Endodermal cell (in vitro differentiated cells): Measurements from ENCODE around the gene COPZ1. TPM values are rescaled to one million over a fixed set of nuclear protein-coding genes. Genes with fewer than 3 reads are reported as not detected.

Experiments used
- DNase-seq: peaks from one replicate; pipeline ENCODE4 v3.0.0-alpha.2; 2017
- H3K27ac ChIP-seq: 2 replicates; pipeline ENCODE4 v1.5.1; 2013; ENCODE audit warnings: mild to moderate bottlenecking, low read depth, low read length, moderate library complexity
- H3K27me3 ChIP-seq: 2 replicates; pipeline ENCODE4 v1.6.1; 2013; ENCODE audit warnings: mild to moderate bottlenecking, low read length, moderate library complexity; ENCODE audit not compliant: insufficient read depth, control insufficient read depth, poor library complexity, severe bottlenecking
- H3K36me3 ChIP-seq: 2 replicates; pipeline ENCODE4 v1.7.0; 2013; ENCODE audit warnings: mild to moderate bottlenecking, low read length, moderate library complexity; ENCODE audit not compliant: control insufficient read depth, insufficient read depth
- H3K4me1 ChIP-seq: one replicate; pipeline ENCODE4 v1.7.0; 2013; ENCODE audit warnings: low read length; ENCODE audit not compliant: control insufficient read depth, insufficient read depth
- H3K4me3 ChIP-seq: 2 replicates; pipeline ENCODE4 v1.5.1; 2013; ENCODE audit warnings: mild to moderate bottlenecking, low read length, moderate library complexity
- H3K9ac ChIP-seq: 2 replicates; pipeline ENCODE4 v1.6.1; 2013; ENCODE audit warnings: mild to moderate bottlenecking, low read length, moderate library complexity; ENCODE audit not compliant: poor library complexity, severe bottlenecking; ENCODE audit errors: extremely low read depth
- H3K9me3 ChIP-seq: 2 replicates; pipeline ENCODE4 v1.6.1; 2013; ENCODE audit warnings: mild to moderate bottlenecking, low read length, moderate library complexity; ENCODE audit not compliant: control insufficient read depth
- H3K27ac Mint-ChIP-seq: 2 replicates; pipeline ENCODE4 v1.8.0; 2020; ENCODE audit warnings: mixed read lengths
- H3K27me3 Mint-ChIP-seq: 2 replicates; pipeline ENCODE4 v1.8.0; 2021; ENCODE audit warnings: mild to moderate bottlenecking, mixed read lengths; ENCODE audit not compliant: insufficient read depth
- H3K36me3 Mint-ChIP-seq: 2 replicates; pipeline ENCODE4 v1.8.0; 2020; ENCODE audit warnings: low read depth, mixed read lengths
- H3K4me1 Mint-ChIP-seq: 2 replicates; pipeline ENCODE4 v1.8.0; 2020; ENCODE audit warnings: mixed read lengths
- H3K4me3 Mint-ChIP-seq: 2 replicates; pipeline ENCODE4 v1.8.0; 2020; ENCODE audit warnings: mild to moderate bottlenecking, moderate library complexity, mixed read lengths
- H3K9me3 Mint-ChIP-seq: 2 replicates; pipeline ENCODE4 v1.8.0; 2020; ENCODE audit warnings: mild to moderate bottlenecking, mixed read lengths
- WGBS, 2 experiments: methylation state at CpG; one replicate each; pipeline versions ENCODE4 v1.1.5 to v1.1.7; 2013; ENCODE audit warnings: missing lambda C conversion rate in 2 of 2, mixed read lengths in 1 of 2; ENCODE audit not compliant: insufficient coverage in 1 of 2, insufficient read length in 1 of 2; 5-methylcytosine and 5-hydroxymethylcytosine counted together
- total RNA-seq, 2 donors: library from RNA; stranded (reverse); fragmentation: NEBNext Ultra II Directional in 1 of 2; extraction: Animal tissue kit (Norgen Biotek cat#: 25700) in 1 of 2; gene quantifications; 2 replicates in 1 of 2; 3 replicates in 1 of 2; pipeline ENCODE4 v1.2.1, GENCODE V29; 2021
- TF ChIP-seq, protein P1 (sequence below): fragments of 200-600 bp; sonication (generic); conservative IDR thresholded peaks from 2 replicates; pipeline ENCODE4 v1.5.0; 2021; ENCODE audit warnings: antibody characterized with exemption, mild to moderate bottlenecking

COPZ1 gene
- total RNA-seq, 2 donors from 2014 or later: 153 to 183 TPM

DNA sequence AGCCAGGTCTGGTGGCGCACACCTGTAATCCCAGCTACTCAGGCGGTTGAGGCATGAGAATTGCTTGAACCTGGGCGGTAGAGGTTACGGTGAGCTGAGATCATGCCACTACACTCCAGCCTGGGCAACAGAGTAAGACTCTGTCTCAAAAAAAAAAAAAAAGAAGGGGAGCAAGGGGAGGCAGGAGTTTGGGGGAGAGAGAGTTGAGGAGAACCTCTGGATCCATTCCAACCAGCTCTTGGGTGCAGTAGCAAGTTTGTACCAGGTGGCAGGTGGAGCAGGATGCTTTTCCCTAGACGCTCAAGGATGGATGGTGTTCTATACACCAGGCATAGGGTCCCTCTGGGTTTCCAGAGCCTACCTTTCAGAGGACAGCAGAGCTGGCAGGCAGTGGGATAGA, 26.0 kb upstream of the COPZ1 start:
- H3K9me3 Mint-ChIP-seq: no peaks in the 10 kb centered on the region
- H3K27ac Mint-ChIP-seq: no peak overlapping the region
- peaks cover 54% of the 10 kb centered on the region for H3K4me1 Mint-ChIP-seq
- TF ChIP-seq, protein P1, sequence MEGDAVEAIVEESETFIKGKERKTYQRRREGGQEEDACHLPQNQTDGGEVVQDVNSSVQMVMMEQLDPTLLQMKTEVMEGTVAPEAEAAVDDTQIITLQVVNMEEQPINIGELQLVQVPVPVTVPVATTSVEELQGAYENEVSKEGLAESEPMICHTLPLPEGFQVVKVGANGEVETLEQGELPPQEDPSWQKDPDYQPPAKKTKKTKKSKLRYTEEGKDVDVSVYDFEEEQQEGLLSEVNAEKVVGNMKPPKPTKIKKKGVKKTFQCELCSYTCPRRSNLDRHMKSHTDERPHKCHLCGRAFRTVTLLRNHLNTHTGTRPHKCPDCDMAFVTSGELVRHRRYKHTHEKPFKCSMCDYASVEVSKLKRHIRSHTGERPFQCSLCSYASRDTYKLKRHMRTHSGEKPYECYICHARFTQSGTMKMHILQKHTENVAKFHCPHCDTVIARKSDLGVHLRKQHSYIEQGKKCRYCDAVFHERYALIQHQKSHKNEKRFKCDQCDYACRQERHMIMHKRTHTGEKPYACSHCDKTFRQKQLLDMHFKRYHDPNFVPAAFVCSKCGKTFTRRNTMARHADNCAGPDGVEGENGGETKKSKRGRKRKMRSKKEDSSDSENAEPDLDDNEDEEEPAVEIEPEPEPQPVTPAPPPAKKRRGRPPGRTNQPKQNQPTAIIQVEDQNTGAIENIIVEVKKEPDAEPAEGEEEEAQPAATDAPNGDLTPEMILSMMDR: no peak
- DNase-seq: no peak
- peaks cover 13% of the 10 kb centered on the region for H3K27me3 Mint-ChIP-seq
- H3K27ac ChIP-seq: no peak overlapping the region
- H3K4me1 ChIP-seq: peaks cover 19% of the 10 kb centered on the region
- no peaks in the 10 kb centered on the region for H3K27me3 ChIP-seq
- H3K9ac ChIP-seq: no peak overlapping the region
- no peaks in the 10 kb centered on the region for H3K9me3 ChIP-seq
- H3K36me3 Mint-ChIP-seq: no peaks in the 10 kb centered on the region
- H3K4me3 Mint-ChIP-seq: no peak overlapping the region
- H3K4me3 ChIP-seq: no peak overlapping the region
- no peaks in the 10 kb centered on the region for H3K36me3 ChIP-seq
- WGBS, 2 experiments: 96 to 100% methylated on average over 4 to 5 of the region's 5 CpGs

DNA sequence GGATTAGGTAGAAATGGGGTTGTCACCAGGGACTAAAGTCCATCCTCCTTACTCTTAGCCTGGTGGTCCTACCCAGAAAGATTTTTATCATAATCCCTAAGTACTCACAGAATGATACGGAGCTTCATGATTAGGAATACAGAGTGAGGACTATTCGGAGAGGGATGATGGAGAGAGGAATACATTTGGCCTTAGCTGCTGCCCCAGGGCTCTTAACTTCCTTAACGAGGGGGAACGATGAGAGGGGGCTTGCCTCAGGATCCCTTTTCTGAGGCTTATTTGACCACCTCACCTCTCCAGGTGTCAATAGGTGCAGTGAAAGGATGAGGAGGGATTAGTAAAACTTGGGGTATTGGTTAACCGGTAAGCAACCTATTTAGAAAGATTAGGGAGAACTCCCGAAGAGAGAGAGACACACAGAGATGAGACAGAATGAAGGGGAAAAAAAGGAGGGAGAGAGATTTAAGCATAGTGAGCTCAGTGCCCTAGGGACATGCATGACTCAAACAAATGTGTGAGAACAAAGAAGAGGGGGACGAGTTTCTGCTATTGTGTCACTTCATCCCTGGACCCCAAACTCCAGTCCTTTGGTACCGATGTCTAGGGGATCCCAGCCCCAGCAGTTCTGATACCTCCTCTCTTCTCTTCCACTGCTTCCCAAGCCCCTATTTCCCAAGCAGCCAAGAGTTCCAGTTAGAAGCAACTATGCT, 25.3 kb upstream of the COPZ1 start:
- TF ChIP-seq, protein P1: no peak
- H3K4me1 ChIP-seq: peaks cover 25% of the 10 kb centered on the region
- H3K9me3 Mint-ChIP-seq: no peaks in the 10 kb centered on the region
- no peak for DNase-seq
- no peak overlapping the region for H3K9ac ChIP-seq
- peak overlapping the region; percentile 78 for H3K4me3 ChIP-seq
- H3K27me3 Mint-ChIP-seq: peaks cover 13% of the 10 kb centered on the region
- H3K36me3 Mint-ChIP-seq: no peaks in the 10 kb centered on the region
- H3K9me3 ChIP-seq: no peaks in the 10 kb centered on the region
- H3K27me3 ChIP-seq: no peaks in the 10 kb centered on the region
- peaks cover 62% of the 10 kb centered on the region for H3K4me1 Mint-ChIP-seq
- no peak overlapping the region for H3K27ac Mint-ChIP-seq
- no peak overlapping the region for H3K27ac ChIP-seq
- 79 to 81% methylated on average over 4 to 8 of the region's 8 CpGs for WGBS, 2 experiments
- peak overlapping the region; percentile 56 for H3K4me3 Mint-ChIP-seq
- H3K36me3 ChIP-seq: no peaks in the 10 kb centered on the region

DNA sequence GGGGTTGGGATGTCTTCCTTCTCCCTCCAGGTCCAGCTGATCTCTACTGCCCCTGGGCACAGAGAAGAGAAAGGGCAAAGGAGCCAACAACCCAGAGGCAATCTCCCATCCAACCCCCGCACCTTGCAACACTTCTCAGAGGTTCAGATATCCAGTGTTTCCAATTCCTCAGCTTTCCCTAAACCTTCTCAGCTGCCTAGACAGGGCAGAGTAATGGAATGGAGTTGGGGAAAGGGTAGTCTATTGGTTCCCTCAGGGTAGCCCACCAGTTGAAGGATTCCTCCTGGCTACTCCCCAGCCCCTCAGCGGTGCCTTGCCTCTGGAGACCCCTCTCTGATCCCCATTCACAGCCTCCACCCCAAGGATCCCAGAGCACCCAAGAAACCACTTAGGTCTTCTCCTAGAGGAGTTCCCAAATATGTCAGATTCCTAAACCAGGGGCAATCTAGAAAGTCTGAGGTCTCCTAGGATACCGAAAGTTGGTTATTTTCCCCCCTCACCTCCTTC, 24.7 kb upstream of the COPZ1 start:
- peak overlapping the region; percentile 38 for H3K27ac Mint-ChIP-seq
- Histone ChIP-seq H3K4me3 (peak overlapping the region; percentile 78), H3K27me3 (no peaks in the 10 kb centered on the region), H3K36me3 (no peaks in the 10 kb centered on the region), H3K27ac (no peak overlapping the region), H3K9me3 (no peaks in the 10 kb centered on the region), H3K4me1 (peaks cover 21% of the 10 kb centered on the region), H3K9ac (peak overlapping the region; percentile 53)
- DNase-seq: no peak
- peaks cover 13% of the 10 kb centered on the region for H3K27me3 Mint-ChIP-seq
- H3K9me3 Mint-ChIP-seq: no peaks in the 10 kb centered on the region
- 62 to 66% methylated on average over 2 of the region's 3 CpGs for WGBS, 2 experiments
- H3K36me3 Mint-ChIP-seq: no peaks in the 10 kb centered on the region
- peaks cover 59% of the 10 kb centered on the region for H3K4me1 Mint-ChIP-seq
- peak overlapping the region; percentile 56 for H3K4me3 Mint-ChIP-seq
- TF ChIP-seq, protein P1: no peak
